Spinal cord (tissue), 10 donors: ENCODE measurements around the gene PRDM15. TPM values are rescaled to one million over a fixed set of nuclear protein-coding genes. Genes with fewer than 3 reads are reported as not detected.

ENCODE experiments used
- DNase-seq, 6 donors: peaks; one replicate each; pipeline versions ENCODE4 v3.0.0 to v3.0.0-alpha.2; 2013 to 2015; ENCODE audit warnings: low spot score in 6 of 6, low read depth in 4 of 6
- H3K27ac ChIP-seq: one replicate; pipeline ENCODE4 v1.5.1; 2013; ENCODE audit warnings: low read depth, low read length, control low read depth
- H3K27me3 ChIP-seq: one replicate; pipeline ENCODE4 v1.6.1; 2013; ENCODE audit warnings: low read length; ENCODE audit not compliant: control insufficient read depth, insufficient read depth
- H3K36me3 ChIP-seq: one replicate; pipeline ENCODE4 v1.6.1; 2013; ENCODE audit warnings: low read length; ENCODE audit not compliant: control insufficient read depth, insufficient read depth
- H3K4me1 ChIP-seq: one replicate; pipeline ENCODE4 v1.6.1; 2013; ENCODE audit warnings: low read length; ENCODE audit not compliant: control insufficient read depth, insufficient read depth
- H3K4me3 ChIP-seq: one replicate; pipeline ENCODE4 v1.5.1; 2013; ENCODE audit warnings: low read depth, low read length, control low read depth
- H3K9me3 ChIP-seq: one replicate; pipeline ENCODE4 v1.6.1; 2013; ENCODE audit warnings: low read length; ENCODE audit not compliant: control insufficient read depth, insufficient read depth
- WGBS: methylation state at CpG from one replicate; pipeline ENCODE4 v1.1.5; 2013; ENCODE audit warnings: missing lambda C conversion rate; ENCODE audit not compliant: insufficient coverage; 5-methylcytosine and 5-hydroxymethylcytosine counted together
- polyA plus RNA-seq, 2 donors: library from polyadenylated mRNA; unstranded; fragments of 120-200 nt; gene quantifications; one replicate each; pipeline ENCODE4 v1.2.1, GENCODE V29; 2013; ENCODE audit not compliant: insufficient read length in 2 of 2
- total RNA-seq, 2 donors: library from RNA; depleted of rRNA in 1 of 2; stranded (reverse); fragments of 120-200 nt in 1 of 2; fragments of >200 nt in 1 of 2; gene quantifications; one replicate each; pipeline versions ENCODE4 v1.2.3 to v1.2.4, GENCODE V29; 2013 to 2014
- donor health status: healthy.

Gene PRDM15
- total and polyA plus RNA-seq, 4 donors, result 4.1 to 7.1 (median 6.3) TPM

GRCh38 chr21:41815652-41816582, 63.2 kb downstream of the PRDM15 start:
- 92% methylated on average over 44 of the region's 50 CpGs for WGBS
- H3K27ac ChIP-seq, result no peak overlapping the region

GRCh38 chr21:41813226-41813625, 65.9 kb downstream of the PRDM15 start:
- WGBS, result over 99% methylated on average over 7 of the region's 11 CpGs

More at GRCh38 chr21:41815652-41816582, 63.2 kb downstream of the PRDM15 start:
- Histone ChIP-seq H3K4me1 (peaks cover 6% of the 10 kb centered on the region), H3K4me3 (no peak overlapping the region), H3K36me3 (peaks cover 62% of the 10 kb centered on the region), H3K9me3 (no peaks in the 10 kb centered on the region), H3K27me3 (no peaks in the 10 kb centered on the region)
- DNase-seq, result no peak

GRCh38 chr21:41812679-41813078, 66.5 kb downstream of the PRDM15 start:
- WGBS, result 93% methylated on average over 13 of the region's 13 CpGs
- no peaks in the 10 kb centered on the region for H3K9me3 ChIP-seq
- DNase-seq, result no peak
- peaks cover 68% of the 10 kb centered on the region for H3K36me3 ChIP-seq
- H3K4me3 ChIP-seq, result no peak overlapping the region
- H3K4me1 ChIP-seq, result peaks cover 6% of the 10 kb centered on the region
- no peaks in the 10 kb centered on the region for H3K27me3 ChIP-seq
- H3K27ac ChIP-seq, result no peak overlapping the region

More at GRCh38 chr21:41813226-41813625, 65.9 kb downstream of the PRDM15 start:
- H3K27me3 ChIP-seq, result no peaks in the 10 kb centered on the region
- H3K9me3 ChIP-seq, result no peaks in the 10 kb centered on the region
- peaks cover 63% of the 10 kb centered on the region for H3K36me3 ChIP-seq
- H3K4me3 ChIP-seq, result no peak overlapping the region
- H3K4me1 ChIP-seq, result peaks cover 6% of the 10 kb centered on the region
- H3K27ac ChIP-seq, result no peak overlapping the region
- DNase-seq, result no peak

GRCh38 chr21:41810597-41810932, 68.6 kb downstream of the PRDM15 start:
- H3K27ac ChIP-seq, result no peak overlapping the region
- no peak overlapping the region for H3K4me3 ChIP-seq
- no peaks in the 10 kb centered on the region for H3K4me1 ChIP-seq
- WGBS, result 75% methylated on average over 11 of the region's 13 CpGs
- no peak for DNase-seq
- peaks cover 61% of the 10 kb centered on the region for H3K36me3 ChIP-seq
- H3K9me3 ChIP-seq, result no peaks in the 10 kb centered on the region
- no peaks in the 10 kb centered on the region for H3K27me3 ChIP-seq

GRCh38 chr21:41809891-41810596, 69.1 kb downstream of the PRDM15 start:
- H3K4me3 ChIP-seq, result no peak overlapping the region
- H3K36me3 ChIP-seq, result peaks cover 56% of the 10 kb centered on the region
- WGBS, result 96% methylated on average over 33 of the region's 34 CpGs
- DNase-seq, result no peak
- no peaks in the 10 kb centered on the region for H3K9me3 ChIP-seq
- H3K27me3 ChIP-seq, result no peaks in the 10 kb centered on the region
- H3K27ac ChIP-seq, result no peak overlapping the region
- no peaks in the 10 kb centered on the region for H3K4me1 ChIP-seq

GRCh38 chr21:41808846-41809245, 70.3 kb downstream of the PRDM15 start:
- Histone ChIP-seq H3K27me3 (no peaks in the 10 kb centered on the region), H3K9me3 (no peaks in the 10 kb centered on the region), H3K4me1 (no peaks in the 10 kb centered on the region), H3K27ac (no peak overlapping the region), H3K4me3 (no peak overlapping the region), H3K36me3 (peaks cover 63% of the 10 kb centered on the region)
- no peak for DNase-seq
- WGBS, result 94% methylated on average over 21 of the region's 22 CpGs

GRCh38 chr21:41808094-41808493, 71.0 kb downstream of the PRDM15 start:
- H3K36me3 ChIP-seq, result peaks cover 63% of the 10 kb centered on the region
- no peaks in the 10 kb centered on the region for H3K9me3 ChIP-seq
- no peaks in the 10 kb centered on the region for H3K27me3 ChIP-seq
- WGBS, result 95% methylated on average over 14 of the region's 18 CpGs
- H3K4me1 ChIP-seq, result peaks cover 5% of the 10 kb centered on the region
- no peak for DNase-seq
- H3K27ac ChIP-seq, result no peak overlapping the region
- H3K4me3 ChIP-seq, result no peak overlapping the region

- H3K4me3 ChIP-seq, result no peak overlapping the region
- no peaks in the 10 kb centered on the region for H3K27me3 ChIP-seq
- peaks cover 55% of the 10 kb centered on the region for H3K36me3 ChIP-seq
- no peaks in the 10 kb centered on the region for H3K9me3 ChIP-seq
- WGBS, result 79% methylated on average over 3 of the region's 4 CpGs
- no peak overlapping the region for H3K27ac ChIP-seq
- no peak for DNase-seq
- H3K4me1 ChIP-seq, result peaks cover 11% of the 10 kb centered on the region
These were observed 72.4 kb downstream of the PRDM15 start for GRCh38 chr21:41806773-41807172.

- no peak overlapping the region for H3K27ac ChIP-seq
- DNase-seq, result no peak
- peaks cover 56% of the 10 kb centered on the region for H3K36me3 ChIP-seq
- H3K9me3 ChIP-seq, result no peaks in the 10 kb centered on the region
- WGBS, result 92% methylated on average over 3 of the region's 4 CpGs
- no peak overlapping the region for H3K4me3 ChIP-seq
- H3K27me3 ChIP-seq, result no peaks in the 10 kb centered on the region
- H3K4me1 ChIP-seq, result peaks cover 11% of the 10 kb centered on the region
These were observed 73.5 kb downstream of the PRDM15 start for GRCh38 chr21:41805643-41806042.
